Activated CD8-positive, alpha-beta T cell treated with anti-CD3 and anti-CD28 coated beads for 36 hours (primary cell): Measurements from ENCODE around the gene CD80. TPM values are rescaled to one million over a fixed set of nuclear protein-coding genes. Genes with fewer than 3 reads are reported as not detected.
"Not testable (repeated sequence)": the region's sequence is repeated elsewhere in the genome, so short reads cannot be mapped to it uniquely, and the experiment has no call there.

ENCODE experiments used
- ATAC-seq: fragments of 200-7000 bp; cut with Tn5 transposase; one replicate; pipeline ENCODE4 v1.10.0; 2021; ENCODE audit warnings: mild to moderate bottlenecking, moderate library complexity
- CTCF ChIA-PET: fragments of 350-600 bp; sonication (Branson Sonifier 250); formaldehyde crosslinking; loops from one replicate; lab custom pipeline; 2021; ENCODE audit warnings: antibody characterized with exemption; lab: Charles Lee
- POLR2A ChIA-PET: fragments of 350-600 bp; sonication (Branson Sonifier 250); formaldehyde crosslinking; loops from one replicate; lab custom pipeline; 2021; ENCODE audit warnings: antibody characterized with exemption; lab: Charles Lee
- DNase-seq: peaks from one replicate; pipeline ENCODE4 v3.0.0-alpha.2; 2020
- H3K27ac Mint-ChIP-seq: one replicate; pipeline ENCODE4 v1.8.0; 2021; ENCODE audit warnings: mild to moderate bottlenecking, mixed read lengths
- H3K27me3 Mint-ChIP-seq: one replicate; pipeline ENCODE4 v1.8.0; 2021; ENCODE audit warnings: mixed read lengths
- H3K36me3 Mint-ChIP-seq: one replicate; pipeline ENCODE4 v1.8.0; 2021; ENCODE audit warnings: low read depth, mixed read lengths
- H3K4me1 Mint-ChIP-seq: one replicate; pipeline ENCODE4 v1.8.0; 2021; ENCODE audit warnings: low read depth, mixed read lengths
- H3K4me3 Mint-ChIP-seq: one replicate; pipeline ENCODE4 v1.8.0; 2021; ENCODE audit warnings: mild to moderate bottlenecking, moderate library complexity, mixed read lengths
- H3K9me3 Mint-ChIP-seq: one replicate; pipeline ENCODE4 v1.8.0; 2021; ENCODE audit warnings: mixed read lengths
- CTCF ChIP-seq: fragments of 200-600 bp; IDR thresholded peaks from one replicate; pipeline ENCODE4 v1.8.0; 2022; ENCODE audit warnings: antibody characterized with exemption, mild to moderate bottlenecking
- intact Hi-C: fragments of 100-400 bp; cut with micrococcal nuclease; formaldehyde crosslinking; loops from one replicate; pipeline ENCODE4 v1.10.0; 2022
- total RNA-seq, 2 experiments: library from RNA; stranded (reverse); gene quantifications; one replicate each; pipeline ENCODE4 v1.2.3, GENCODE V29; 2021

Gene CD80
- total RNA-seq, 2 experiments from 2014 or later, result 7.1 to 10.2 TPM

- peaks cover 16% of the 10 kb centered on the region for H3K36me3 Mint-ChIP-seq
- ChIA-PET CTCF (no interaction called here), POLR2A (no interaction called here)
- no peak for ATAC-seq
- peaks cover 29% of the 10 kb centered on the region for H3K4me1 Mint-ChIP-seq
- intact Hi-C loops, result no loop called here
- H3K27me3 Mint-ChIP-seq, result no peaks in the 10 kb centered on the region
- H3K27ac Mint-ChIP-seq, result no peak overlapping the region
- H3K9me3 Mint-ChIP-seq, result no peaks in the 10 kb centered on the region
- H3K4me3 Mint-ChIP-seq, result no peak overlapping the region
- DNase-seq, result no peak
- no peak for TF ChIP-seq CTCF
Observed at GRCh38 chr3:119553823-119554415, 5.5 kb downstream of the CD80 start.

GRCh38 chr3:119552928-119553327 is 6.5 kb downstream of the CD80 start:
- CTCF ChIA-PET, POLR2A ChIA-PET, DNase-seq, H3K27me3 Mint-ChIP-seq, intact Hi-C loops, H3K9me3 Mint-ChIP-seq, H3K27ac Mint-ChIP-seq, ATAC-seq, H3K4me3 Mint-ChIP-seq: not testable (repeated sequence)
- Mint-ChIP-seq H3K36me3 (peaks cover 13% of the 10 kb centered on the region), H3K4me1 (peaks cover 26% of the 10 kb centered on the region)

- Mint-ChIP-seq H3K9me3 (no peaks in the 10 kb centered on the region), H3K27ac (no peak overlapping the region), H3K4me3 (no peak overlapping the region), H3K4me1 (peaks cover 13% of the 10 kb centered on the region), H3K36me3 (peaks cover 10% of the 10 kb centered on the region), H3K27me3 (no peaks in the 10 kb centered on the region)
- CTCF ChIA-PET, result interaction anchor here (1.5 kb wide), 1 partner anchor 129 kb away, joined by 3 read pairs; no protein-coding TSS in a partner anchor
- intact Hi-C loops, result no loop called here
- no peak for TF ChIP-seq CTCF
- DNase-seq (no peak), ATAC-seq (no peak)
- POLR2A ChIA-PET, result interaction anchor here (1.5 kb wide), 1 partner anchor 82 kb away, joined by 3 read pairs; no protein-coding TSS in a partner anchor
Observed at GRCh38 chr3:119551598-119551997, 7.8 kb downstream of the CD80 start.

- no peak overlapping the region for H3K4me3 Mint-ChIP-seq
- TF ChIP-seq CTCF, result no peak
- DNase-seq (no peak), ATAC-seq (no peak)
- H3K36me3 Mint-ChIP-seq, result peaks cover under 1% of the 10 kb centered on the region
- POLR2A ChIA-PET, result no interaction called here
- H3K4me1 Mint-ChIP-seq, result peaks cover 8% of the 10 kb centered on the region
- no peaks in the 10 kb centered on the region for H3K9me3 Mint-ChIP-seq
- no peaks in the 10 kb centered on the region for H3K27me3 Mint-ChIP-seq
- intact Hi-C loops, result no loop called here
- no peak overlapping the region for H3K27ac Mint-ChIP-seq
- CTCF ChIA-PET, result interaction anchor here (1.0 to 1.5 kb wide), 3 partner anchors 10 to 131 kb away, joined by 3 to 4 read pairs (median 3); no protein-coding TSS in a partner anchor
Observed at GRCh38 chr3:119550192-119550910, 9.1 kb downstream of the CD80 start.

- CTCF ChIA-PET, result no interaction called here
- no peak for ATAC-seq
- intact Hi-C loops, result no loop called here
Observed at GRCh38 chr3:119548341-119548740, 11.1 kb downstream of the CD80 start.

More at GRCh38 chr3:119548341-119548740, 11.1 kb downstream of the CD80 start:
- Mint-ChIP-seq H3K4me1 (no peaks in the 10 kb centered on the region), H3K36me3 (peaks cover 7% of the 10 kb centered on the region), H3K27me3 (no peaks in the 10 kb centered on the region), H3K4me3 (no peak overlapping the region), H3K27ac (no peak overlapping the region), H3K9me3 (no peaks in the 10 kb centered on the region)
- POLR2A ChIA-PET, result no interaction called here
- no peak for DNase-seq
- no peak for TF ChIP-seq CTCF
